Fibroblast of lung (primary cell): Measurements from ENCODE around the gene FGFR2. TPM values are rescaled to one million over a fixed set of nuclear protein-coding genes. Genes with fewer than 3 reads are reported as not detected.
A peak's percentile ranks its signal among the peaks of the same experiment; 100 is the strongest.

Experiments
- DNase-seq, 2 donors: peaks; one replicate each; pipeline versions ENCODE4 v3.0.0 to v3.0.0-alpha.2; 2010; ENCODE audit warnings: low read depth in 2 of 2
- H2AFZ ChIP-seq: 2 replicates; pipeline ENCODE4 v1.5.1; 2012; ENCODE audit warnings: low read length, control low read depth, inconsistent platforms
- H3K27ac ChIP-seq: 2 replicates; pipeline ENCODE4 v1.5.1; 2011; ENCODE audit warnings: low read length, control low read depth; ENCODE audit not compliant: insufficient read depth
- H3K27me3 ChIP-seq: 2 replicates; pipeline ENCODE4 v1.5.1; 2011; ENCODE audit warnings: mild to moderate bottlenecking, low read length; ENCODE audit not compliant: control insufficient read depth, insufficient read depth
- H3K36me3 ChIP-seq: 2 replicates; pipeline ENCODE4 v1.5.1; 2011; ENCODE audit warnings: low read length; ENCODE audit not compliant: control insufficient read depth, insufficient read depth
- H3K4me1 ChIP-seq: 2 replicates; pipeline ENCODE4 v1.5.1; 2011; ENCODE audit warnings: low read length; ENCODE audit not compliant: control insufficient read depth, insufficient read depth; ENCODE audit errors: extremely low read depth
- H3K4me2 ChIP-seq: 2 replicates; pipeline ENCODE4 v1.5.1; 2011; ENCODE audit warnings: low read length, control low read depth; ENCODE audit not compliant: insufficient read depth; ENCODE audit errors: extremely low read depth
- H3K4me3 ChIP-seq, 4 experiments: fragments of 200-600 bp in 1 of 4; sonication (generic) in 1 of 4; replicated peaks in 1 of 4; 2 replicates each; pipeline ENCODE4 v1.5.1; 2011 to 2016; ENCODE audit warnings: low read length in 4 of 4, low read depth in 3 of 4, mild to moderate bottlenecking in 3 of 4, control low read depth in 2 of 4, inconsistent platforms in 1 of 4, mixed read lengths in 1 of 4; ENCODE audit not compliant: insufficient read depth in 1 of 4; ENCODE audit errors: control extremely low read depth in 1 of 4
- H3K79me2 ChIP-seq: 2 replicates; pipeline ENCODE4 v1.5.1; 2012; ENCODE audit warnings: mild to moderate bottlenecking, low read length, inconsistent platforms; ENCODE audit not compliant: control insufficient read depth, insufficient read depth
- H3K9ac ChIP-seq: 2 replicates; pipeline ENCODE4 v1.5.1; 2011; ENCODE audit warnings: mild to moderate bottlenecking, low read length, control low read depth; ENCODE audit not compliant: insufficient read depth
- H3K9me3 ChIP-seq: 2 replicates; pipeline ENCODE4 v1.5.1; 2012; ENCODE audit warnings: low read depth, low read length; ENCODE audit not compliant: control insufficient read depth, insufficient read depth
- H4K20me1 ChIP-seq: 2 replicates; pipeline ENCODE4 v1.5.1; 2011; ENCODE audit warnings: low read length; ENCODE audit not compliant: control insufficient read depth, insufficient read depth; ENCODE audit errors: extremely low read depth
- EZH2 ChIP-seq: IDR thresholded peaks from 2 replicates; pipeline ENCODE4 v1.5.1; 2012; ENCODE audit warnings: low read length, control low read depth, mild to moderate bottlenecking; ENCODE audit errors: missing control alignments
- polyA plus RNA-seq, 2 donors: library from polyadenylated mRNA; depleted of rRNA in 1 of 2; stranded (reverse) in 1 of 2; unstranded in 1 of 2; fragments of >200 nt; gene quantifications; 2 replicates each; pipeline ENCODE4 v1.2.1, GENCODE V29; 2011 to 2012; ENCODE audit warnings: missing spikeins in 1 of 2
- total RNA-seq: library from RNA; depleted of rRNA; stranded (reverse); fragments of >200 nt; gene quantifications from 2 replicates; pipeline ENCODE4 v1.2.1, GENCODE V29; 2014
- TF ChIP-seq, protein P1 (sequence below), 2 donors: IDR thresholded peaks in 1 of 2; conservative IDR thresholded peaks in 1 of 2; 1 replicate in 1 of 2; 2 replicates in 1 of 2; pipeline ENCODE4 v1.5.1; 2011 to 2012; ENCODE audit warnings: low read length in 2 of 2, control low read depth in 1 of 2, inconsistent platforms in 1 of 2, low read depth in 1 of 2, mild to moderate bottlenecking in 1 of 2

Gene FGFR2
- total and polyA plus RNA-seq, 2 donors (not counting 1 experiment from before 2014, with no cell fraction given), result 0.10 to 0.17 TPM

- H3K36me3 ChIP-seq, result no peaks in the 10 kb centered on the region
- no peaks in the 10 kb centered on the region for H3K9me3 ChIP-seq
- no peaks in the 10 kb centered on the region for H3K27me3 ChIP-seq
- no peaks in the 10 kb centered on the region for H3K4me1 ChIP-seq
- no peaks in the 10 kb centered on the region for H3K79me2 ChIP-seq
- no peak overlapping the region for H3K9ac ChIP-seq
- H4K20me1 ChIP-seq, result no peaks in the 10 kb centered on the region
- H3K4me2 ChIP-seq, result no peak overlapping the region
- no peak overlapping the region for H3K4me3 ChIP-seq
- no peak overlapping the region for H3K27ac ChIP-seq
- no peak overlapping the region for H2AFZ ChIP-seq
- no peak for TF ChIP-seq EZH2
- TF ChIP-seq, protein P1, sequence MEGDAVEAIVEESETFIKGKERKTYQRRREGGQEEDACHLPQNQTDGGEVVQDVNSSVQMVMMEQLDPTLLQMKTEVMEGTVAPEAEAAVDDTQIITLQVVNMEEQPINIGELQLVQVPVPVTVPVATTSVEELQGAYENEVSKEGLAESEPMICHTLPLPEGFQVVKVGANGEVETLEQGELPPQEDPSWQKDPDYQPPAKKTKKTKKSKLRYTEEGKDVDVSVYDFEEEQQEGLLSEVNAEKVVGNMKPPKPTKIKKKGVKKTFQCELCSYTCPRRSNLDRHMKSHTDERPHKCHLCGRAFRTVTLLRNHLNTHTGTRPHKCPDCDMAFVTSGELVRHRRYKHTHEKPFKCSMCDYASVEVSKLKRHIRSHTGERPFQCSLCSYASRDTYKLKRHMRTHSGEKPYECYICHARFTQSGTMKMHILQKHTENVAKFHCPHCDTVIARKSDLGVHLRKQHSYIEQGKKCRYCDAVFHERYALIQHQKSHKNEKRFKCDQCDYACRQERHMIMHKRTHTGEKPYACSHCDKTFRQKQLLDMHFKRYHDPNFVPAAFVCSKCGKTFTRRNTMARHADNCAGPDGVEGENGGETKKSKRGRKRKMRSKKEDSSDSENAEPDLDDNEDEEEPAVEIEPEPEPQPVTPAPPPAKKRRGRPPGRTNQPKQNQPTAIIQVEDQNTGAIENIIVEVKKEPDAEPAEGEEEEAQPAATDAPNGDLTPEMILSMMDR (conservative IDR thresholded peaks at IDR 0.05 in 1 of 2, IDR thresholded peaks at IDR 0.05 in 1 of 2; ENCODE audit: low read depth in 1 of 2, low read length in 2 of 2), result no peak
- DNase-seq, result no peak
These were observed 89.1 kb downstream of the FGFR2 start for GRCh38 chr10:121509112-121509511.

DNA sequence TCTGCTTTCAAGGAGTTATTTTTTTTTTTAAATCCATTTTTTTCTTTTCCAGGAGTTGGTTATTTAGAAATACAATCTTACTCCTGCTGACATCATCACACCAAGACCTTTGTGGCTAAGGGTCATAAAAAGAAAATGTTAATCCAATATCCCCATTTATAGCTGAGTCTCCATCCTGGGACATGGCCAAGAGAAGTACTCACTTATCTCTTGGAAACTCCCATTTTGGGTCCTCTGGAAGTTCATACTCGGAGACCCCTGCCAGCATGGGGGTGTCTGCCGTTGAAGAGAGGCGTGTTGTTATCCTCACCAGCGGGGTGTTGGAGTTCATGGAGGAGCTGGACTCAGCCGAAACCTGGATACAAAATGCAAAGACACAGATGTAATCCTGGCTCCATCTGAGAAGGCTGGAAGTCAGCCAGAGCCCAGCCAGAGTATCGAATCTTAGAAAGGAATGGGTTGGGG, 94.6 kb downstream of the FGFR2 start:
- Histone ChIP-seq H3K9ac (no peak overlapping the region), H3K36me3 (no peaks in the 10 kb centered on the region), H3K4me2 (no peak overlapping the region), H3K4me3 (no peak overlapping the region), H3K9me3 (no peaks in the 10 kb centered on the region), H3K27ac (no peak overlapping the region), H3K4me1 (no peaks in the 10 kb centered on the region), H2AFZ (no peak overlapping the region), H3K27me3 (no peaks in the 10 kb centered on the region), H4K20me1 (no peaks in the 10 kb centered on the region), H3K79me2 (no peaks in the 10 kb centered on the region)
- TF ChIP-seq EZH2, result no peak
- TF ChIP-seq, protein P1 (conservative IDR thresholded peaks at IDR 0.05 in 1 of 2, IDR thresholded peaks at IDR 0.05 in 1 of 2; ENCODE audit: low read depth in 1 of 2, low read length in 2 of 2), result no peak
- DNase-seq, result peak; percentile 15 to 60

- TF ChIP-seq EZH2, result no peak
- TF ChIP-seq, protein P1 (conservative IDR thresholded peaks at IDR 0.05 in 1 of 2, IDR thresholded peaks at IDR 0.05 in 1 of 2; ENCODE audit: low read depth in 1 of 2, low read length in 2 of 2), result no peak
- Histone ChIP-seq H3K9ac (no peak overlapping the region), H3K27me3 (no peaks in the 10 kb centered on the region), H3K9me3 (no peaks in the 10 kb centered on the region), H4K20me1 (no peaks in the 10 kb centered on the region), H3K4me1 (no peaks in the 10 kb centered on the region), H3K27ac (no peak overlapping the region), H3K36me3 (no peaks in the 10 kb centered on the region), H3K4me2 (no peak overlapping the region), H2AFZ (no peak overlapping the region), H3K79me2 (no peaks in the 10 kb centered on the region), H3K4me3 (no peak overlapping the region)
- DNase-seq, result no peak
These were observed 96.4 kb downstream of the FGFR2 start for GRCh38 chr10:121501796-121502195.
